OCI-LY1 (cell line): ENCODE measurements around the gene QPCT.

Experiments
- H2AFZ ChIP-seq: fragments of 200-600 bp; sonication (generic), shearing (Covaris generic); 2 replicates; pipeline ENCODE4 v1.6.0; 2014; ENCODE audit warnings: antibody characterized with exemption, mild to moderate bottlenecking, low read length
- H3F3A ChIP-seq: fragments of 200-600 bp; sonication (generic), shearing (Covaris generic); 2 replicates; pipeline ENCODE4 v1.6.0; 2014; ENCODE audit warnings: mild to moderate bottlenecking, antibody characterized with exemption, low read length, moderate library complexity; ENCODE audit not compliant: insufficient read depth
- H3K27ac ChIP-seq: fragments of 200-600 bp; sonication (generic); 2 replicates; pipeline ENCODE4 v1.5.1; 2014; ENCODE audit warnings: low read length, mixed run types, mild to moderate bottlenecking, low read depth; ENCODE audit not compliant: poor library complexity, severe bottlenecking
- H3K27me3 ChIP-seq: fragments of 200-600 bp; sonication (generic); 2 replicates; pipeline ENCODE4 v1.6.0; 2014; ENCODE audit warnings: antibody characterized with exemption, mild to moderate bottlenecking, low read length, moderate library complexity; ENCODE audit not compliant: insufficient read depth
- H3K36me3 ChIP-seq: fragments of 200-600 bp; sonication (generic); 2 replicates; pipeline ENCODE4 v1.6.1; 2014; ENCODE audit warnings: mild to moderate bottlenecking, antibody characterized with exemption, low read length, moderate library complexity, mixed read lengths; ENCODE audit not compliant: insufficient read depth
- H3K4me1 ChIP-seq: fragments of 200-600 bp; sonication (generic); 2 replicates; pipeline ENCODE4 v1.5.1; 2014; ENCODE audit warnings: mild to moderate bottlenecking, low read length, moderate library complexity; ENCODE audit not compliant: insufficient read depth, severe bottlenecking
- H3K4me2 ChIP-seq: fragments of 200-600 bp; sonication (generic), shearing (Covaris generic); 2 replicates; pipeline ENCODE4 v1.6.1; 2014; ENCODE audit warnings: low read length
- H3K4me3 ChIP-seq: fragments of 200-600 bp; sonication (generic); 2 replicates; pipeline ENCODE4 v1.5.1; 2014; ENCODE audit warnings: low read length, low read depth, mild to moderate bottlenecking, mixed read lengths; ENCODE audit not compliant: poor library complexity, severe bottlenecking
- H3K79me2 ChIP-seq: fragments of 200-600 bp; shearing (Covaris generic); 2 replicates; pipeline ENCODE4 v1.6.1; 2016; ENCODE audit warnings: mixed run types, low read length, mixed read lengths; ENCODE audit not compliant: insufficient read depth
- H3K9ac ChIP-seq: fragments of 200-600 bp; sonication (generic), shearing (Covaris generic); 2 replicates; pipeline ENCODE4 v1.6.1; 2014; ENCODE audit warnings: mild to moderate bottlenecking, low read length, mixed read lengths
- H3K9me2 ChIP-seq: fragments of 200-600 bp; sonication (generic), shearing (Covaris generic); 2 replicates; pipeline ENCODE4 v1.6.1; 2014; ENCODE audit warnings: low read depth, mild to moderate bottlenecking, low read length, mixed read lengths
- H3K9me3 ChIP-seq: fragments of 200-600 bp; shearing (Covaris generic); 2 replicates; pipeline ENCODE4 v1.6.1; 2014; ENCODE audit warnings: low read length, mixed read lengths
- H4K20me1 ChIP-seq: fragments of 200-600 bp; sonication (generic), shearing (Covaris generic); 2 replicates; pipeline ENCODE4 v1.6.0; 2016; ENCODE audit warnings: mild to moderate bottlenecking, low read length; ENCODE audit not compliant: insufficient read depth
- CTCF ChIP-seq: fragments of 200-600 bp; sonication (generic), shearing (Covaris generic); IDR thresholded peaks from 2 replicates; pipeline ENCODE4 v1.5.1; 2017; ENCODE audit warnings: mild to moderate bottlenecking, antibody characterized with exemption, low read length, moderate library complexity, mixed read lengths
- EZH2 ChIP-seq: fragments of 200-600 bp; sonication (generic), shearing (Covaris generic); IDR thresholded peaks from 2 replicates; pipeline ENCODE4 v1.8.0; 2017; ENCODE audit warnings: borderline replicate concordance, mixed run types, mild to moderate bottlenecking, antibody characterized with exemption, low read length, moderate library complexity, mixed read lengths

Gene QPCT

GRCh38 chr2:37302701-37303252 lies 41.7 kb upstream of the QPCT start:
- Histone ChIP-seq H3K9me3 (peaks cover 9% of the 10 kb centered on the region; the same call in 1 of the 2 replicates), H3K4me2 (no peak overlapping the region), H3K9me2 (no peaks in the 10 kb centered on the region), H2AFZ (no peak overlapping the region), H3K27ac (no peak overlapping the region), H3K9ac (no peak overlapping the region), H3K27me3 (no peaks in the 10 kb centered on the region), H4K20me1 (peaks cover 3% of the 10 kb centered on the region; the same call in 1 of the 2 replicates), H3K4me3 (no peak overlapping the region), H3K4me1 (peaks cover 26% of the 10 kb centered on the region), H3F3A (no peaks in the 10 kb centered on the region), H3K79me2 (peaks cover 98% of the 10 kb centered on the region), H3K36me3 (peaks cover 52% of the 10 kb centered on the region)
- TF ChIP-seq CTCF: no peak
- TF ChIP-seq EZH2: no peak

GRCh38 chr2:37306024-37306423 lies 38.4 kb upstream of the QPCT start:
- peak overlapping the region; percentile 5 for H3K27ac ChIP-seq
- peaks cover 34% of the 10 kb centered on the region for H3K4me1 ChIP-seq
- no peaks in the 10 kb centered on the region for H3K9me2 ChIP-seq
- no peaks in the 10 kb centered on the region for H3K27me3 ChIP-seq
- peaks cover 3% of the 10 kb centered on the region; the same call in 1 of the 2 replicates for H4K20me1 ChIP-seq
- H3F3A ChIP-seq: no peaks in the 10 kb centered on the region
- peaks cover 55% of the 10 kb centered on the region for H3K36me3 ChIP-seq
- peaks cover 9% of the 10 kb centered on the region; the same call in 1 of the 2 replicates for H3K9me3 ChIP-seq
- H3K79me2 ChIP-seq: peaks cover 97% of the 10 kb centered on the region
- TF ChIP-seq EZH2 (no peak), CTCF (no peak)
- no peak overlapping the region for H3K4me3 ChIP-seq
- H2AFZ ChIP-seq: no peak overlapping the region
- no peak overlapping the region for H3K4me2 ChIP-seq
- no peak overlapping the region for H3K9ac ChIP-seq

GRCh38 chr2:37307500-37307899 lies 36.9 kb upstream of the QPCT start:
- peaks cover 3% of the 10 kb centered on the region; the same call in 1 of the 2 replicates for H4K20me1 ChIP-seq
- peaks cover 49% of the 10 kb centered on the region for H3K36me3 ChIP-seq
- H3K9me3 ChIP-seq: peaks cover 9% of the 10 kb centered on the region; the same call in 1 of the 2 replicates
- peaks cover 98% of the 10 kb centered on the region for H3K79me2 ChIP-seq
- H3K27ac ChIP-seq: no peak overlapping the region
- no peaks in the 10 kb centered on the region for H3K27me3 ChIP-seq
- no peaks in the 10 kb centered on the region for H3F3A ChIP-seq
- no peak overlapping the region for H3K9ac ChIP-seq
- H3K4me1 ChIP-seq: peaks cover 48% of the 10 kb centered on the region
- no peak for TF ChIP-seq CTCF
- no peak for TF ChIP-seq EZH2
- H3K4me2 ChIP-seq: no peak overlapping the region
- no peak overlapping the region for H3K4me3 ChIP-seq
- H2AFZ ChIP-seq: no peak overlapping the region
- no peaks in the 10 kb centered on the region for H3K9me2 ChIP-seq
